Activated CD8-positive, alpha-beta memory T cell treated with anti-CD3 and anti-CD28 coated beads, Interleukin-2, amount 50 U/mL, for 1 hour (primary cell): ENCODE measurements around the gene TNRC6B.
"Not testable (repeated sequence)": the region's sequence is repeated elsewhere in the genome, so short reads cannot be mapped to it uniquely, and the experiment has no call there.

Source experiments
- DNase-seq: peaks from one replicate; pipeline ENCODE4 v3.0.0-alpha.2; 2020; ENCODE audit errors: extremely low read depth

TNRC6B gene

GRCh38 chr22:40177738-40178416 lies at the start of gene TNRC6B:
TSS of gene TNRC6B (plus strand) at chr22:40177925. CDS start at chr22:40178136, 211 bp downstream.
- DNase-seq = peak; percentile 57

GRCh38 chr22:40128989-40129388 lies 48.7 kb upstream of the TNRC6B start:
- no peak for DNase-seq

GRCh38 chr22:40137132-40137531 lies 40.6 kb upstream of the TNRC6B start:
- no peak for DNase-seq

GRCh38 chr22:40138866-40139265 lies 38.9 kb upstream of the TNRC6B start:
- no peak for DNase-seq

GRCh38 chr22:40147388-40148176 lies 30.1 kb upstream of the TNRC6B start:
- DNase-seq = no peak

- no peak for DNase-seq
Observed at GRCh38 chr22:40153192-40153591, 24.5 kb upstream of the TNRC6B start.

- DNase-seq = no peak
Observed at GRCh38 chr22:40153705-40154104, 24.0 kb upstream of the TNRC6B start.

- DNase-seq = no peak
Observed at GRCh38 chr22:40156001-40156516, 21.7 kb upstream of the TNRC6B start.

- not testable (repeated sequence) for DNase-seq
Observed at GRCh38 chr22:40156682-40157081, 21.0 kb upstream of the TNRC6B start.

GRCh38 chr22:40157330-40157945 lies 20.3 kb upstream of the TNRC6B start:
- DNase-seq = no peak

GRCh38 chr22:40161194-40161593 lies 16.5 kb upstream of the TNRC6B start:
- no peak for DNase-seq

GRCh38 chr22:40165537-40165936 lies 12.2 kb upstream of the TNRC6B start:
- not testable (repeated sequence) for DNase-seq

GRCh38 chr22:40175611-40176244 lies 2.0 kb upstream of the TNRC6B start:
- no peak for DNase-seq

GRCh38 chr22:40176921-40177737 lies 596 bp upstream of the TNRC6B start:
- peak; percentile 41 for DNase-seq

- no peak for DNase-seq
Observed at GRCh38 chr22:40178417-40179409, 988 bp downstream of the TNRC6B start.

- DNase-seq = no peak
Observed at GRCh38 chr22:40179526-40179925, 1.8 kb downstream of the TNRC6B start.

GRCh38 chr22:40180403-40180802 lies 2.7 kb downstream of the TNRC6B start:
- no peak for DNase-seq

GRCh38 chr22:40181323-40181722 lies 3.6 kb downstream of the TNRC6B start:
- no peak for DNase-seq

GRCh38 chr22:40182231-40182835 lies 4.6 kb downstream of the TNRC6B start:
- DNase-seq = no peak
